Testis (tissue), 3 donors: Measurements from ENCODE around the gene SPON1. TPM values are rescaled to one million over a fixed set of nuclear protein-coding genes. Genes with fewer than 3 reads are reported as not detected.

Experiments used
- DNase-seq: peaks from one replicate; pipeline ENCODE4 v3.0.0-alpha.2; 2019
- H3K27ac ChIP-seq, 2 donors: fragments of 200-600 bp; sonication (generic); one replicate each; pipeline ENCODE4 v1.5.1; 2019
- H3K27me3 ChIP-seq: fragments of 200-600 bp; sonication (generic); one replicate; pipeline ENCODE4 v1.5.1; 2019
- H3K36me3 ChIP-seq: fragments of 200-600 bp; sonication (generic); one replicate; pipeline ENCODE4 v1.5.1; 2017; ENCODE audit warnings: low read depth; ENCODE audit errors: missing control alignments
- H3K4me1 ChIP-seq: fragments of 200-600 bp; sonication (generic); one replicate; pipeline ENCODE4 v1.5.1; 2019
- H3K4me3 ChIP-seq, 2 donors: fragments of 200-600 bp; sonication (generic); one replicate each; pipeline ENCODE4 v1.5.1; 2017 to 2019
- H3K9me3 ChIP-seq: fragments of 200-600 bp; sonication (generic); one replicate; pipeline ENCODE4 v1.5.1; 2017
- CTCF ChIP-seq, 3 experiments: fragments of 450-650 bp in 2 of 3; fragments of 200-600 bp in 1 of 3; sonication (generic) in 1 of 3; IDR thresholded peaks; one replicate each; pipeline ENCODE4 v1.5.1; 2016 to 2019; ENCODE audit warnings: antibody characterized with exemption in 3 of 3, mild to moderate bottlenecking in 2 of 3, moderate library complexity in 1 of 3
- POLR2A ChIP-seq: fragments of 450-650 bp; IDR thresholded peaks from one replicate; pipeline ENCODE4 v1.6.1; 2017; ENCODE audit warnings: antibody characterized with exemption, mild to moderate bottlenecking, moderate library complexity
- WGBS, 2 donors: methylation state at CpG; one replicate each; pipeline ENCODE4 v1.1.5; 2018; 5-methylcytosine and 5-hydroxymethylcytosine counted together
- intact Hi-C: fragments of 100-400 bp; cut with DNase I; formaldehyde crosslinking; loops from one replicate; pipeline ENCODE4 v1.15.1; 2023; ENCODE audit warnings: low total_unique reads
- polyA plus RNA-seq: library from polyadenylated mRNA; stranded (reverse); fragments of 350-450 nt; fragmentation: Illumina TruSeq; extraction: RNeasy Lipid Tissue Mini Kit (QIAGEN cat#74804); gene quantifications from one replicate; pipeline ENCODE4 v1.2.3, GENCODE V29; 2014; ENCODE audit warnings: low read depth, low replicate concordance; ENCODE audit not compliant: insufficient read depth
- total RNA-seq, 2 donors: library from RNA; depleted of rRNA; stranded (reverse); fragments of >200 nt; gene quantifications; one replicate each; pipeline ENCODE4 v1.2.3, GENCODE V29; 2016

The SPON1 gene
- total and polyA plus RNA-seq, 3 donors from 2014 or later, result 6.9 to 11.9 (median 7.6) TPM

DNA sequence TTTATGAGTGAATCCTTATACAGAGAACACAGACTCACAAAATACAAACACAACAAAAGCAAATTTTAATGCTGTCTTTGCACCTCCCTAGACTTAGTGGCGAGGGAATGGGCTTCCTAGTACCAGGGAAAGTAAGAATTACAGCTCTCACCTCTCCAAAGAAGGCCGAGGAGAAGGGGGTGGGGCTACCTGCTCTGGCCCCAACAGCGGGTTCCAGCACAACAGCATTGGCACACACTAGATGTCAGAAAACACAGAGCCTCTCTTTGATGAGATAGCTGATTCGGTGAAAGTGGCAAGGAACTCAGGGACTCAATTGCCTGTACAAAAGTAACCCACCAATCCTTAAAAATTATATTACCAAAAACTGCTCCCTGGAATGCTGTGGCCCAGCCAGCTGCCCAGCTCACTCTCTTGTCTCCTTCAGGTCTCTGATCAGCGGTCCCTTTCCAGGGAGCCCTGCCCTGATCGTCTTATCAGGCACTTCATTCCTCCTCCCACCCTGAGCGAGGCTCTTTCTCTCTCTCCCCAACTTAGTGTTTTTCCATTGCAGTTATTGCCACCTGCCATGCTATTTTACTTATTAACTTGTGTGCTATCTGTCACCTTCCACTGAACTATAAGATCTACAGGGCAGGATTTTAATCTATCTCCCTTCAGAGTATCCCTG lies 30.7 kb downstream of the SPON1 start:
- intact Hi-C loops, result no loop called here
- DNase-seq, result no peak
- 56 to 59% methylated on average over 7 of the region's 7 CpGs for WGBS, 2 donors
- no peaks in the 10 kb centered on the region for H3K36me3 ChIP-seq
- no peaks in the 10 kb centered on the region for H3K27me3 ChIP-seq
- H3K9me3 ChIP-seq, result no peaks in the 10 kb centered on the region
- no peak overlapping the region for H3K4me3 ChIP-seq
- no peak overlapping the region for H3K27ac ChIP-seq
- no peaks in the 10 kb centered on the region for H3K4me1 ChIP-seq
- TF ChIP-seq POLR2A, result no peak
- no peak for TF ChIP-seq CTCF (IDR thresholded peaks at IDR 0.05)

DNA sequence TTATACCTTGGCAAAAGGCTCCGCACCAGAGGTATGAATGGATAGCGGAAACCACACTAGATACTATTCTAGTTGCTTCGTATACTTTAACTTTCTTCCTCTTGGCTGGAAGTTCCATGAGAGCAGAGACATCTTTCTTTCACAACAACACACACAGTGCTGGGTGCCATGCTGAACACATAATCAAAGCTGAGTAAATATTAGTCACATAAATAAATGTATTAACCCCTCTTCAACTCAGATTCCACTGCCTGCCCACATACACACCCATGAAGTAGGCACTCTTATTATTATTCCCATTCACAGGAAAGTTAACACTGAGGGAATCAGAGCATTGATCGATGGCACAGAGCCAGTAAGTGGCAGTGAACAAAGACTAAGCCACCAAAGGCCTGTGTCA lies 35.4 kb downstream of the SPON1 start:
- no peak for DNase-seq
- no peaks in the 10 kb centered on the region for H3K36me3 ChIP-seq
- H3K27me3 ChIP-seq, result no peaks in the 10 kb centered on the region
- H3K27ac ChIP-seq, result no peak overlapping the region
- TF ChIP-seq CTCF (IDR thresholded peaks at IDR 0.05) (no peak), POLR2A (no peak)
- WGBS, 2 donors, result 94 to 96% methylated on average over 4 of the region's 4 CpGs
- intact Hi-C loops, result no loop called here
- H3K4me1 ChIP-seq, result no peaks in the 10 kb centered on the region
- no peaks in the 10 kb centered on the region for H3K9me3 ChIP-seq
- no peak overlapping the region for H3K4me3 ChIP-seq

DNA sequence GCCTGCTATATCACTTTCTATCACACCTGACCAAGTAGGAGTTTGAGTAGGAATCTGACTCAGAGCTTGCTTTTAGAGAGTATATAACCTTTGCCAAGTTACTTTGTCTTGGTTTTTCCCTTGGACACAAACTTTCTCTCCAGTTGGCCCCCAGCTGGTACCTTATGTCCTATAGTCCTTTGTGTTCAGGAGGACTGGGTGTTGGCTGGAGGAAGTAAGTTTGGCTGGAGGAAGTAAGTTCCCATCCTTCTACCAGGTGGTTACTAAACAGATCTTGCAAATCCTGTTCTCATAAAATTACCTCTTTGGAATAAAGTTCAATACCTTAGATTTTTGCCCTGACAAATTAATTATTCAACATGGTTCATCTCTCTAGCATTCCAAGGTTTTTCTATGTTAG lies 37.2 kb downstream of the SPON1 start:
- Histone ChIP-seq H3K4me3 (no peak overlapping the region), H3K27ac (no peak overlapping the region), H3K27me3 (no peaks in the 10 kb centered on the region), H3K9me3 (no peaks in the 10 kb centered on the region), H3K4me1 (no peaks in the 10 kb centered on the region), H3K36me3 (no peaks in the 10 kb centered on the region)
- no peak for DNase-seq
- TF ChIP-seq POLR2A (no peak), CTCF (IDR thresholded peaks at IDR 0.05) (no peak)
- intact Hi-C loops, result no loop called here

DNA sequence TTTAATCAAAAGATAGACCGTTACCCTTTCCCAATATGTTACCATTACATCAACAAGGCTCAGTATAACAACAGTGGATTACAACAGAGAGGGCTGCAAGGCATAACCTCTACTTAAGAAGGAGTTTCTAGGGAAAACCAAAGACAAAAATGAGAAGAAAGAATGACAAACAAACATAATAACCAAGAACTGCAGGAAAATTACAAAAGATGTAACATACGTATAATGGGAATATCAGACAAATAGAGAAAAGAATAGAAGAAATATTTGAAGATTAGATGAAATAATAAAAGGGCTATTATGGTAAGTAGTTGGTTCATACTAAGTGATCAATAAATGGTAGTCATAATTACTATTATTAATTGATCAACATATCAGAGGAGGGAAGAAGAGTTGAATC lies 39.1 kb downstream of the SPON1 start:
- WGBS, 2 donors, result 95 to 98% methylated on average over 2 of the region's 2 CpGs
- intact Hi-C loops, result no loop called here
- TF ChIP-seq CTCF (IDR thresholded peaks at IDR 0.05), result no peak
- TF ChIP-seq POLR2A, result no peak

DNA sequence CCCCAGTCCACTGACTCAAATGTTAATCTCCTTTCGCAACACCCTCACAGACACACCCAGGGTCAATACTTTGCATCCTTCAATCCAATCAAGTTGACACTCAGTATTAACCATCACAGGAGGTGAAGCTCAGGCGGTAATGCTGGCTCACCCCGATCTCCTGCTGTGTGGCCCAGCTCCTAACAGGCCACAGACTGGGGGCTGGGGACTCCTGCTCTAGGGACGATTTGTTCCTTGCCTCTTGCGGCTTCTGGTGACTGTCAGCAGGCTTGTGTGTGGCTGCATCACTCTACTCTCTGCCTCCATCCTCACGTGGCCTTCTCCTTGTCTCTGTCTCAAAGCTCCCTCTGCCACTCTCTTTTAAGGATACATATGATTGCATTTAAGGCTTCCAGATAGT lies 45.0 kb downstream of the SPON1 start:
- TF ChIP-seq POLR2A (no peak), CTCF (IDR thresholded peaks at IDR 0.05) (no peak)
- H3K4me3 ChIP-seq, result no peak overlapping the region
- H3K27me3 ChIP-seq, result no peaks in the 10 kb centered on the region
- 93 to 95% methylated on average over 6 of the region's 6 CpGs for WGBS, 2 donors
- DNase-seq, result no peak
- no peaks in the 10 kb centered on the region for H3K4me1 ChIP-seq
- no peak overlapping the region for H3K27ac ChIP-seq
- H3K9me3 ChIP-seq, result no peaks in the 10 kb centered on the region
- H3K36me3 ChIP-seq, result no peaks in the 10 kb centered on the region
- intact Hi-C loops, result no loop called here

More for the DNA sequence above, 39.1 kb downstream of the SPON1 start:
- DNase-seq, result no peak
- no peaks in the 10 kb centered on the region for H3K36me3 ChIP-seq
- no peak overlapping the region for H3K27ac ChIP-seq
- no peaks in the 10 kb centered on the region for H3K4me1 ChIP-seq
- H3K9me3 ChIP-seq, result no peaks in the 10 kb centered on the region
- no peak overlapping the region for H3K4me3 ChIP-seq
- H3K27me3 ChIP-seq, result no peaks in the 10 kb centered on the region
